Keratinocyte (primary cell): Measurements from ENCODE around the gene TMEM138. TPM values are rescaled to one million over a fixed set of nuclear protein-coding genes. Genes with fewer than 3 reads are reported as not detected.

Experiments
- DNase-seq: peaks from one replicate; pipeline ENCODE4 v3.0.0-alpha.2; 2011; ENCODE audit warnings: low read depth, missing footprints, low spot score
- FAIRE-seq: peaks from 2 replicates; lab custom pipeline; 2011; peaks lifted over from hg19 to GRCh38; lab: Jason Lieb, UNC
- H2AFZ ChIP-seq: 2 replicates; pipeline ENCODE4 v1.6.0; 2012; ENCODE audit warnings: low read length, control low read depth, inconsistent platforms; ENCODE audit not compliant: control insufficient read depth
- H3K27ac ChIP-seq: 2 replicates; pipeline ENCODE4 v1.5.1; 2011; ENCODE audit warnings: low read length; ENCODE audit not compliant: control insufficient read depth, insufficient read depth
- H3K27me3 ChIP-seq: 3 replicates; pipeline ENCODE4 v1.6.0; 2011; ENCODE audit warnings: low read length; ENCODE audit not compliant: control insufficient read depth, insufficient read depth; ENCODE audit errors: extremely low read depth
- H3K36me3 ChIP-seq, 2 experiments: 2 replicates in 1 of 2; 3 replicates in 1 of 2; pipeline ENCODE4 v1.5.1; 2011; ENCODE audit warnings: low read length in 2 of 2, mild to moderate bottlenecking in 1 of 2; ENCODE audit not compliant: control insufficient read depth in 2 of 2, insufficient read depth in 2 of 2; ENCODE audit errors: extremely low read depth in 1 of 2
- H3K4me1 ChIP-seq: 3 replicates; pipeline ENCODE4 v1.5.1; 2011; ENCODE audit warnings: low read length; ENCODE audit not compliant: control insufficient read depth, insufficient read depth; ENCODE audit errors: extremely low read depth
- H3K4me2 ChIP-seq: 3 replicates; pipeline ENCODE4 v1.6.0; 2011; ENCODE audit warnings: low read depth, low read length; ENCODE audit not compliant: control insufficient read depth, insufficient read depth; ENCODE audit errors: extremely low read depth
- H3K4me3 ChIP-seq, 3 experiments: fragments of 200-600 bp in 1 of 3; sonication (generic) in 1 of 3; 2 replicates in 2 of 3; 3 replicates in 1 of 3; pipeline ENCODE4 v1.5.1; 2011 to 2016; ENCODE audit warnings: low read length in 3 of 3, mild to moderate bottlenecking in 3 of 3, control low read depth in 2 of 3, inconsistent platforms in 1 of 3, low read depth in 1 of 3, mixed read lengths in 1 of 3, mixed run types in 1 of 3, moderate library complexity in 1 of 3; ENCODE audit not compliant: control insufficient read depth in 2 of 3, insufficient read depth in 2 of 3; ENCODE audit errors: extremely low read depth in 1 of 3
- H3K79me2 ChIP-seq: 2 replicates; pipeline ENCODE4 v1.6.0; 2012; ENCODE audit warnings: low read length; ENCODE audit not compliant: control insufficient read depth, insufficient read depth
- H3K9ac ChIP-seq: 3 replicates; pipeline ENCODE4 v1.6.0; 2011; ENCODE audit warnings: low read length; ENCODE audit not compliant: control insufficient read depth, insufficient read depth; ENCODE audit errors: extremely low read depth
- H3K9me1 ChIP-seq: 3 replicates; pipeline ENCODE4 v1.6.0; 2011; ENCODE audit warnings: low read length; ENCODE audit not compliant: control insufficient read depth, insufficient read depth; ENCODE audit errors: extremely low read depth
- H3K9me3 ChIP-seq: 2 replicates; pipeline ENCODE4 v1.5.1; 2012; ENCODE audit warnings: low read depth, low read length; ENCODE audit not compliant: control insufficient read depth
- H4K20me1 ChIP-seq: 3 replicates; pipeline ENCODE4 v1.6.0; 2011; ENCODE audit warnings: low read length; ENCODE audit not compliant: control insufficient read depth, insufficient read depth; ENCODE audit errors: extremely low read depth
- CTCF ChIP-seq, 3 experiments: IDR thresholded peaks in 1 of 3; conservative IDR thresholded peaks in 1 of 3; optimal IDR thresholded peaks in 1 of 3; 2 replicates in 2 of 3; 3 replicates in 1 of 3; pipeline versions ENCODE3 to v1.5.1; 2011; ENCODE audit warnings: low read length in 3 of 3, mild to moderate bottlenecking in 3 of 3, moderate library complexity in 2 of 3, control low read depth in 1 of 3, inconsistent platforms in 1 of 3; ENCODE audit not compliant: insufficient read depth in 2 of 3; ENCODE audit errors: extremely low read depth in 1 of 3
- EZH2 ChIP-seq: IDR thresholded peaks from one replicate; pipeline ENCODE4 v1.6.1; 2012; ENCODE audit warnings: inconsistent platforms, mild to moderate bottlenecking, low read length, moderate library complexity
- dilution Hi-C: fragments of 300-500 bp; cut with MboI; formaldehyde crosslinking; loops from one replicate; pipeline ENCODE4 v1.7.0; 2020; ENCODE audit warnings: low sequenced_read_pairs; ENCODE audit not compliant: extremely low pct_ligation_motif_present
- polyA plus RNA-seq, 5 experiments: library from polyadenylated mRNA; depleted of rRNA in 3 of 5; stranded (reverse) in 3 of 5; stranded (forward) in 1 of 5; unstranded in 1 of 5; fragments of >200 nt; gene quantifications; 1 replicate in 1 of 5; 2 replicates in 3 of 5; 3 replicates in 1 of 5; pipeline versions ENCODE4 v1.2.1 to v1.2.3, GENCODE V29; 2011 to 2012; ENCODE audit warnings: missing spikeins in 2 of 5, low read depth in 1 of 5, low replicate concordance in 1 of 5

TMEM138 gene
- polyA plus RNA-seq, 1 donor (not counting 4 experiments of a cell fraction or from before 2014, with no cell fraction given) = 85.4 TPM

- Histone ChIP-seq H3K9me1 (peaks cover 4% of the 10 kb centered on the region), H3K36me3 (peaks cover 39 to 61% of the 10 kb centered on the region in 2 experiments), H3K27me3 (no peaks in the 10 kb centered on the region), H3K4me2 (no peak overlapping the region), H4K20me1 (peaks cover 5% of the 10 kb centered on the region), H3K4me3 (no peak overlapping the region), H3K4me1 (peaks cover 23% of the 10 kb centered on the region), H3K79me2 (peaks cover 49% of the 10 kb centered on the region), H3K9me3 (no peaks in the 10 kb centered on the region), H3K27ac (no peak overlapping the region), H3K9ac (peak overlapping the region; percentile 19), H2AFZ (no peak overlapping the region)
- no peak for TF ChIP-seq CTCF (optimal IDR thresholded peaks at IDR 0.05 in 1 of 3, IDR thresholded peaks at IDR 0.05 in 1 of 3, conservative IDR thresholded peaks at IDR 0.05 in 1 of 3; ENCODE audit: extremely low read depth in 1 of 3, insufficient read depth in 2 of 3, low read length in 3 of 3)
- peak; percentile 59 for FAIRE-seq
- DNase-seq = no peak
- dilution Hi-C loops = no loop called here
These were observed 36.3 kb upstream of the TMEM138 start for GRCh38 chr11:61325649-61326414.

- FAIRE-seq = no peak
- no peak for TF ChIP-seq CTCF (optimal IDR thresholded peaks at IDR 0.05 in 1 of 3, IDR thresholded peaks at IDR 0.05 in 1 of 3, conservative IDR thresholded peaks at IDR 0.05 in 1 of 3; ENCODE audit: extremely low read depth in 1 of 3, insufficient read depth in 2 of 3, low read length in 3 of 3)
- no peak for TF ChIP-seq EZH2
- H3K4me1 ChIP-seq = peaks cover 34% of the 10 kb centered on the region
These were observed 34.5 kb upstream of the TMEM138 start for GRCh38 chr11:61327669-61328071.

More at GRCh38 chr11:61327669-61328071, 34.5 kb upstream of the TMEM138 start:
- no peak overlapping the region for H3K9ac ChIP-seq
- dilution Hi-C loops = no loop called here
- no peak overlapping the region for H3K4me3 ChIP-seq
- no peak overlapping the region for H3K27ac ChIP-seq
- H3K9me1 ChIP-seq = peaks cover 4% of the 10 kb centered on the region
- peaks cover 67% of the 10 kb centered on the region for H3K79me2 ChIP-seq
- H3K27me3 ChIP-seq = no peaks in the 10 kb centered on the region
- H3K9me3 ChIP-seq = no peaks in the 10 kb centered on the region
- peaks cover 26 to 50% of the 10 kb centered on the region in 2 experiments for H3K36me3 ChIP-seq
- H4K20me1 ChIP-seq = peaks cover 8% of the 10 kb centered on the region
- H3K4me2 ChIP-seq = no peak overlapping the region
- no peak for DNase-seq
- no peak overlapping the region for H2AFZ ChIP-seq
